ENCODE results near the gene SPATA31E1.
"Not testable (repeated sequence)": the region's sequence is repeated elsewhere in the genome, so short reads cannot be mapped to it uniquely, and the experiment has no call there.

Gene SPATA31E1

GRCh38 chr9:87898151-87898550, 15.5 kb downstream of the SPATA31E1 start:
- no peak overlapping the region for H3K4me3 ChIP-seq (ENCODE audit: low read depth, low read length)
- peak; percentile 44 for DNase-seq (ENCODE audit: low read depth)
- TF ChIP-seq CTCF (conservative IDR thresholded peaks at IDR 0.05; ENCODE audit: low read depth, low read length): no peak

- not testable (repeated sequence) for DNase-seq (ENCODE audit: low read depth); H3K4me3 ChIP-seq (ENCODE audit: low read depth, low read length)
Observed at GRCh38 chr9:87902371-87902770, 19.7 kb downstream of the SPATA31E1 start.

GRCh38 chr9:87909310-87910041, 26.8 kb downstream of the SPATA31E1 start:
- no peak overlapping the region for H3K4me3 ChIP-seq (ENCODE audit: low read depth, low read length)
- TF ChIP-seq CTCF (conservative IDR thresholded peaks at IDR 0.05; ENCODE audit: low read depth, low read length): no peak
- no peak for DNase-seq (ENCODE audit: low read depth)

GRCh38 chr9:87910821-87911220, 28.1 kb downstream of the SPATA31E1 start:
- H3K4me3 ChIP-seq (ENCODE audit: low read depth, low read length): no peak overlapping the region
- DNase-seq (ENCODE audit: low read depth): no peak
- TF ChIP-seq CTCF (conservative IDR thresholded peaks at IDR 0.05; ENCODE audit: low read depth, low read length): no peak

GRCh38 chr9:87917662-87918061, 35.0 kb downstream of the SPATA31E1 start, which contains the start of gene SPATA31C1:
Gene SPATA31C1 (plus strand): TSS chr9:87917962.
- not testable (repeated sequence) for H3K4me3 ChIP-seq (ENCODE audit: low read depth, low read length); DNase-seq (ENCODE audit: low read depth)

- H3K4me3 ChIP-seq (ENCODE audit: low read depth, low read length); DNase-seq (ENCODE audit: low read depth): not testable (repeated sequence)
Observed at GRCh38 chr9:87919013-87919412, 36.3 kb downstream of the SPATA31E1 start.

GRCh38 chr9:87921561-87921960, 38.9 kb downstream of the SPATA31E1 start:
- H3K4me3 ChIP-seq (ENCODE audit: low read depth, low read length); DNase-seq (ENCODE audit: low read depth): not testable (repeated sequence)

GRCh38 chr9:87923012-87923411, 40.3 kb downstream of the SPATA31E1 start:
- not testable (repeated sequence) for H3K4me3 ChIP-seq (ENCODE audit: low read depth, low read length); DNase-seq (ENCODE audit: low read depth)

GRCh38 chr9:87924851-87925250, 42.2 kb downstream of the SPATA31E1 start:
- H3K4me3 ChIP-seq (ENCODE audit: low read depth, low read length); DNase-seq (ENCODE audit: low read depth): not testable (repeated sequence)

- not testable (repeated sequence) for DNase-seq (ENCODE audit: low read depth); H3K4me3 ChIP-seq (ENCODE audit: low read depth, low read length)
Observed at GRCh38 chr9:87929152-87929551, 46.5 kb downstream of the SPATA31E1 start.

GRCh38 chr9:87934444-87934843, 51.8 kb downstream of the SPATA31E1 start:
- DNase-seq (ENCODE audit: low read depth): not testable (repeated sequence)

GRCh38 chr9:87937352-87937751, 54.7 kb downstream of the SPATA31E1 start:
- H3K4me3 ChIP-seq (ENCODE audit: low read depth, low read length); DNase-seq (ENCODE audit: low read depth): not testable (repeated sequence)

More at GRCh38 chr9:87934444-87934843, 51.8 kb downstream of the SPATA31E1 start:
- H3K4me3 ChIP-seq (ENCODE audit: low read depth, low read length): not testable (repeated sequence)

- not testable (repeated sequence) for DNase-seq (ENCODE audit: low read depth); H3K4me3 ChIP-seq (ENCODE audit: low read depth, low read length)
Observed at GRCh38 chr9:87937918-87938317, 55.2 kb downstream of the SPATA31E1 start.

- H3K4me3 ChIP-seq (ENCODE audit: low read depth, low read length); DNase-seq (ENCODE audit: low read depth): not testable (repeated sequence)
Observed at GRCh38 chr9:87938336-87938735, 55.7 kb downstream of the SPATA31E1 start.

All from choroid plexus epithelial cell (primary cell).